Measurements from ENCODE around the gene ATP2A1.

DNA sequence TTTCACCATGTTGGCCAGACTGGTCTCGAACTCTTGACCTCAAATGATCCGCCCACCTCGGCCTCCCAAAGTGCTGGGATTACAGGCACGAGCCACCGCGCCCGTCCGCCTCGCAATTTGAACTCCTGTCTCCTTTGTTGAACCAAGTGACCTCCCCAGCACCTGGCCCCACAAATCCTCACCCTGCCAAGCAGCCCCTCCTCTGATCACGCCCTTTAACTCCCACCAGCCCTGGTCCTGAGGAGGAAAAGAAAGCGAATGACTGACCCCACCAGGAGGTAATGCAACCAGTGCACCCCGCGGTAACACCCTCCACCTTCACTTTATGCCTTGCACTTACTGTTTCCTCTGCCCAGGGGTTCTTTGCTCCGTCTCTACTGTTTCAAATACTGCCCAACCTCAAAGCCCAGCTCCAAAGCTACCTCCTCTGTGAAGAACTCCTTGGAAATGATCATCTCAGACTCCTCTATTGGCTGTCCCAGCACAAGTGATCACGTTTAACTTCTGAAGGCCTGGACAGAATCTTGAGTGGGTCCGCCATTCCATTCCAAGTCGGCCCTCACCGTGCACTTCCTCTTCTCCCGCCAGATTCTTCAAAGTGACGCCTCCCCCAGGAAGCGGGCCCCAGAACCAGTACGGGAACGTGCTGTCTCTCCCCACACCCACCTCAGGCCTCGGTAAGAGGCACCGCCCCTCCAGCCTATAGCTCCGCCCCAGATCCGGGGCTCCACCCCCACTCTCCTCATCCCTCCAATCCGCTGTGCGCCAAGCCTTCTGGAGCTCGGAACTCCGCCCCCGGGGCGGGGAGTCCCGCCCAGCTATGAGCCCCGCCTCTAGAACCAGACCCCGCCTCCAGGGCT lies 57.9 kb downstream of the ATP2A1 start:
- TF ChIP-seq GABPB1 (CRISPR knock-in tag; IDR thresholded peaks at IDR 0.05) (peak; percentile 67), ZSCAN29 (CRISPR knock-in tag; conservative IDR thresholded peaks at IDR 0.05) (0 out of 2 replicates have a peak, but pooled peaks have one; percentile 68), RFX5 (IDR thresholded peaks at IDR 0.05; ENCODE audit: low read depth, low read length) (no peak), KDM1A (CRISPR knock-in tag; IDR thresholded peaks at IDR 0.05) (no peak), ZNF792 (CRISPR knock-in tag; IDR thresholded peaks at IDR 0.05) (no peak), ZFYVE20 (CRISPR knock-in tag; IDR thresholded peaks at IDR 0.05; ENCODE audit: borderline replicate concordance, low read depth) (no peak)
- TF ChIP-seq, protein P1, sequence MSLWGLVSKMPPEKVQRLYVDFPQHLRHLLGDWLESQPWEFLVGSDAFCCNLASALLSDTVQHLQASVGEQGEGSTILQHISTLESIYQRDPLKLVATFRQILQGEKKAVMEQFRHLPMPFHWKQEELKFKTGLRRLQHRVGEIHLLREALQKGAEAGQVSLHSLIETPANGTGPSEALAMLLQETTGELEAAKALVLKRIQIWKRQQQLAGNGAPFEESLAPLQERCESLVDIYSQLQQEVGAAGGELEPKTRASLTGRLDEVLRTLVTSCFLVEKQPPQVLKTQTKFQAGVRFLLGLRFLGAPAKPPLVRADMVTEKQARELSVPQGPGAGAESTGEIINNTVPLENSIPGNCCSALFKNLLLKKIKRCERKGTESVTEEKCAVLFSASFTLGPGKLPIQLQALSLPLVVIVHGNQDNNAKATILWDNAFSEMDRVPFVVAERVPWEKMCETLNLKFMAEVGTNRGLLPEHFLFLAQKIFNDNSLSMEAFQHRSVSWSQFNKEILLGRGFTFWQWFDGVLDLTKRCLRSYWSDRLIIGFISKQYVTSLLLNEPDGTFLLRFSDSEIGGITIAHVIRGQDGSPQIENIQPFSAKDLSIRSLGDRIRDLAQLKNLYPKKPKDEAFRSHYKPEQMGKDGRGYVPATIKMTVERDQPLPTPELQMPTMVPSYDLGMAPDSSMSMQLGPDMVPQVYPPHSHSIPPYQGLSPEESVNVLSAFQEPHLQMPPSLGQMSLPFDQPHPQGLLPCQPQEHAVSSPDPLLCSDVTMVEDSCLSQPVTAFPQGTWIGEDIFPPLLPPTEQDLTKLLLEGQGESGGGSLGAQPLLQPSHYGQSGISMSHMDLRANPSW (CRISPR knock-in tag; IDR thresholded peaks at IDR 0.05; ENCODE audit: borderline replicate concordance), result no peak; the same call in 1 of the 2 replicates
- TF ChIP-seq, protein P2, sequence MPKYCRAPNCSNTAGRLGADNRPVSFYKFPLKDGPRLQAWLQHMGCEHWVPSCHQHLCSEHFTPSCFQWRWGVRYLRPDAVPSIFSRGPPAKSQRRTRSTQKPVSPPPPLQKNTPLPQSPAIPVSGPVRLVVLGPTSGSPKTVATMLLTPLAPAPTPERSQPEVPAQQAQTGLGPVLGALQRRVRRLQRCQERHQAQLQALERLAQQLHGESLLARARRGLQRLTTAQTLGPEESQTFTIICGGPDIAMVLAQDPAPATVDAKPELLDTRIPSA (CRISPR knock-in tag; IDR thresholded peaks at IDR 0.05; ENCODE audit: borderline replicate concordance), result no peak

Data from HepG2 (cell line).